Adipose tissue (tissue), 3 donors: ENCODE results near the gene UGT1A6. TPM values are rescaled to one million over a fixed set of nuclear protein-coding genes. Genes with fewer than 3 reads are reported as not detected.

ENCODE experiments used
- H3K27ac ChIP-seq: one replicate; pipeline ENCODE4 v1.5.1; 2013; ENCODE audit warnings: low read depth, low read length
- WGBS, 3 donors: extraction: QIAGEN DNeasy Blood & Tissue Kit; methylation state at CpG; one replicate each; pipeline ENCODE4 v1.1.7; 2013; 5-methylcytosine and 5-hydroxymethylcytosine counted together
- polyA plus RNA-seq, 3 donors: library from polyadenylated mRNA; stranded (reverse); fragments of 200-250 nt; gene quantifications; one replicate each; pipeline ENCODE4 v1.2.3, GENCODE V29; 2013
- donor health status: healthy with polysubstance abuse.
- donor health status: Bipolar disorder and iron deficiency.
- donor health status: healthy.

Gene UGT1A6
- polyA plus RNA-seq, 3 donors, result 0.39 to 0.79 TPM; not detected in 1

- no peak overlapping the region for H3K27ac ChIP-seq
- WGBS, 3 donors, result 80 to 92% (median 91%) methylated on average over 4 of the region's 4 CpGs
Measured at GRCh38 chr2:233780771-233781170, 88.1 kb downstream of the UGT1A6 start.

- H3K27ac ChIP-seq, result no peak overlapping the region
- 86 to 94% (median 93%) methylated on average over 5 to 7 of the region's 7 CpGs for WGBS, 3 donors
Measured at GRCh38 chr2:233789554-233789953, 96.9 kb downstream of the UGT1A6 start.

- H3K27ac ChIP-seq, result no peak overlapping the region
- WGBS, 3 donors, result 77 to 83% (median 81%) methylated on average over 18 of the region's 18 CpGs
Measured at GRCh38 chr2:233791151-233791882, 98.6 kb downstream of the UGT1A6 start.

- WGBS, 3 donors, result 78 to 80% (median 79%) methylated on average over 8 to 9 of the region's 9 CpGs
- H3K27ac ChIP-seq, result no peak overlapping the region
Measured at GRCh38 chr2:233791883-233792329, 99.2 kb downstream of the UGT1A6 start.

GRCh38 chr2:233792720-233793119, 100.0 kb downstream of the UGT1A6 start:
- H3K27ac ChIP-seq, result no peak overlapping the region
- 85 to 96% (median 91%) methylated on average over 7 of the region's 7 CpGs for WGBS, 3 donors

- whole genome bisulfite sequencing, 3 donors, result 70 to 82% (median 79%) methylated on average over 18 of the region's 18 CpGs
- H3K27ac ChIP-seq, result no peak overlapping the region
Measured at GRCh38 chr2:233793465-233794127, 100.9 kb downstream of the UGT1A6 start.

GRCh38 chr2:233794128-233794658, 101.5 kb downstream of the UGT1A6 start:
- no peak overlapping the region for H3K27ac ChIP-seq
- WGBS, 3 donors, result 62 to 79% (median 78%) methylated on average over 17 of the region's 17 CpGs

- no peak overlapping the region for H3K27ac ChIP-seq
- WGBS, 3 donors, result 91 to 92% (median 92%) methylated on average over 13 of the region's 13 CpGs
Measured at GRCh38 chr2:233795735-233796171, 103.1 kb downstream of the UGT1A6 start.

GRCh38 chr2:233796254-233796653, 103.6 kb downstream of the UGT1A6 start:
- WGBS, 3 donors, result 85 to 93% (median 87%) methylated on average over 9 of the region's 9 CpGs
- no peak overlapping the region for H3K27ac ChIP-seq

GRCh38 chr2:233798335-233799086, 105.8 kb downstream of the UGT1A6 start:
- H3K27ac ChIP-seq, result no peak overlapping the region
- 76 to 85% (median 82%) methylated on average over 14 of the region's 14 CpGs for WGBS, 3 donors

- WGBS, 3 donors, result 58 to 63% (median 61%) methylated on average over 7 of the region's 7 CpGs
- H3K27ac ChIP-seq, result no peak overlapping the region
Measured at GRCh38 chr2:233799087-233799665, 106.5 kb downstream of the UGT1A6 start.

GRCh38 chr2:233799716-233800115, 107.0 kb downstream of the UGT1A6 start:
- H3K27ac ChIP-seq, result no peak overlapping the region
- WGBS, 3 donors, result 45 to 82% (median 54%) methylated on average over 5 of the region's 5 CpGs

GRCh38 chr2:233800208-233800607, 107.5 kb downstream of the UGT1A6 start:
- WGBS, 3 donors, result 78 to 81% (median 80%) methylated on average over 7 of the region's 7 CpGs
- H3K27ac ChIP-seq, result no peak overlapping the region

- no peak overlapping the region for H3K27ac ChIP-seq
- WGBS, 3 donors, result 66 to 79% (median 75%) methylated on average over 9 of the region's 9 CpGs
Measured at GRCh38 chr2:233801357-233802131, 108.9 kb downstream of the UGT1A6 start.

- WGBS, 3 donors, result 59 to 76% (median 71%) methylated on average over 3 of the region's 3 CpGs
- no peak overlapping the region for H3K27ac ChIP-seq
Measured at GRCh38 chr2:233802132-233802815, 109.6 kb downstream of the UGT1A6 start.

GRCh38 chr2:233803292-233803911, 110.7 kb downstream of the UGT1A6 start:
- 46 to 71% (median 67%) methylated on average over 2 of the region's 2 CpGs for WGBS, 3 donors

GRCh38 chr2:233803994-233804393, 111.3 kb downstream of the UGT1A6 start:
- 60 to 65% (median 64%) methylated on average over 8 of the region's 8 CpGs for WGBS, 3 donors
- no peak overlapping the region for H3K27ac ChIP-seq

More at GRCh38 chr2:233803292-233803911, 110.7 kb downstream of the UGT1A6 start:
- no peak overlapping the region for H3K27ac ChIP-seq
